HFFc6 (cell line): ENCODE measurements around the gene XRCC5. TPM values are rescaled to one million over a fixed set of nuclear protein-coding genes. Genes with fewer than 3 reads are reported as not detected.

Source experiments
- DNase-seq: peaks from one replicate; pipeline ENCODE4 v3.0.0-alpha.2; 2018
- H3K27ac Mint-ChIP-seq: 2 replicates; pipeline ENCODE4 v1.8.0; 2020; ENCODE audit warnings: mild to moderate bottlenecking, mixed read lengths
- H3K27me3 Mint-ChIP-seq: 2 replicates; pipeline ENCODE4 v1.8.0; 2021; ENCODE audit warnings: mild to moderate bottlenecking, moderate library complexity, mixed read lengths; ENCODE audit not compliant: insufficient read depth
- H3K36me3 Mint-ChIP-seq: 2 replicates; pipeline ENCODE4 v1.8.0; 2021; ENCODE audit warnings: low read depth, mixed read lengths
- H3K4me1 Mint-ChIP-seq: 2 replicates; pipeline ENCODE4 v1.8.0; 2020; ENCODE audit warnings: low read depth, mixed read lengths
- H3K4me3 Mint-ChIP-seq: 2 replicates; pipeline ENCODE4 v1.8.0; 2020; ENCODE audit warnings: mild to moderate bottlenecking, moderate library complexity, mixed read lengths
- H3K9me3 Mint-ChIP-seq: 2 replicates; pipeline ENCODE4 v1.8.0; 2020; ENCODE audit warnings: mild to moderate bottlenecking, mixed read lengths
- CTCF ChIP-seq: fragments of 200-600 bp; sonication (generic); IDR thresholded peaks from 2 replicates; pipeline ENCODE4 v1.5.0; 2021; ENCODE audit warnings: antibody characterized with exemption, mild to moderate bottlenecking
- total RNA-seq, 6 experiments: library from RNA; stranded (reverse); fragmentation: NEBNext Ultra II Directional; extraction: Animal tissue kit (Norgen Biotek cat#: 25700); gene quantifications; 2 replicates in 1 of 6; 3 replicates in 5 of 6; pipeline ENCODE4 v1.2.3, GENCODE V29; 2021

The XRCC5 gene
- total RNA-seq, 6 experiments from 2014 or later = 291 to 372 (median 352) TPM

- Mint-ChIP-seq H3K9me3 (peaks cover 6% of the 10 kb centered on the region; the same call in 1 of the 2 replicates), H3K4me3 (no peak overlapping the region), H3K27ac (no peak overlapping the region; the same call in 1 of the 2 replicates), H3K27me3 (peaks cover 29% of the 10 kb centered on the region), H3K4me1 (peaks cover 11% of the 10 kb centered on the region), H3K36me3 (peaks cover 5% of the 10 kb centered on the region; the same call in 1 of the 2 replicates)
- TF ChIP-seq CTCF = no peak
- DNase-seq = peak; percentile 47
Observed at GRCh38 chr2:216090369-216090786, 18.8 kb upstream of the XRCC5 start.

DNA sequence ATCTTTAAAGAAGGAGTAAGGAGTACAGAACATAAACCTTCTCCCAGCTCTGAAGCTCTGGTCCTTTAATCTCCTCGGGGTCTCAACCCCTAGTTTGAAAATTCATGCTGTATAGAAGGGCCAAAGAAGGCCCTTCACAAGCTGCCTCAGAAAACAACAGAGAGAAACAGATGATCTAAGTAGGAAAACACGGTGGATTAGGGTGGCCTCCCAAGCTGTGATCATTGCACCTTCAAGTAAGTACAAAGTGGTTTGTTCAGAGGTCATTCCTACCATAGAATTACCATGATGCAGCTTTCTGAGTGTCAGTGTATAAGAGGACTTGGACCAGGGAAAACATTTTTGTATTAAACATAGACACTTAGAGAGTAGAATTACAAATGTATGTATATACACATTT is 16.5 kb upstream of the XRCC5 start:
- Mint-ChIP-seq H3K36me3 (peaks cover 5% of the 10 kb centered on the region; the same call in 1 of the 2 replicates), H3K4me1 (peaks cover 11% of the 10 kb centered on the region), H3K4me3 (no peak overlapping the region), H3K9me3 (peaks cover 6% of the 10 kb centered on the region; the same call in 1 of the 2 replicates), H3K27ac (no peak overlapping the region), H3K27me3 (peaks cover 29% of the 10 kb centered on the region)
- DNase-seq = no peak
- no peak for TF ChIP-seq CTCF

- Mint-ChIP-seq H3K27ac (no peak overlapping the region), H3K36me3 (peaks cover 5% of the 10 kb centered on the region; the same call in 1 of the 2 replicates), H3K4me3 (no peak overlapping the region), H3K4me1 (peaks cover 11% of the 10 kb centered on the region), H3K9me3 (peaks cover 6% of the 10 kb centered on the region; the same call in 1 of the 2 replicates), H3K27me3 (peaks cover 31% of the 10 kb centered on the region; the same call in 1 of the 2 replicates)
- DNase-seq = no peak
- no peak for TF ChIP-seq CTCF
Observed at GRCh38 chr2:216094701-216095100, 14.4 kb upstream of the XRCC5 start.

DNA sequence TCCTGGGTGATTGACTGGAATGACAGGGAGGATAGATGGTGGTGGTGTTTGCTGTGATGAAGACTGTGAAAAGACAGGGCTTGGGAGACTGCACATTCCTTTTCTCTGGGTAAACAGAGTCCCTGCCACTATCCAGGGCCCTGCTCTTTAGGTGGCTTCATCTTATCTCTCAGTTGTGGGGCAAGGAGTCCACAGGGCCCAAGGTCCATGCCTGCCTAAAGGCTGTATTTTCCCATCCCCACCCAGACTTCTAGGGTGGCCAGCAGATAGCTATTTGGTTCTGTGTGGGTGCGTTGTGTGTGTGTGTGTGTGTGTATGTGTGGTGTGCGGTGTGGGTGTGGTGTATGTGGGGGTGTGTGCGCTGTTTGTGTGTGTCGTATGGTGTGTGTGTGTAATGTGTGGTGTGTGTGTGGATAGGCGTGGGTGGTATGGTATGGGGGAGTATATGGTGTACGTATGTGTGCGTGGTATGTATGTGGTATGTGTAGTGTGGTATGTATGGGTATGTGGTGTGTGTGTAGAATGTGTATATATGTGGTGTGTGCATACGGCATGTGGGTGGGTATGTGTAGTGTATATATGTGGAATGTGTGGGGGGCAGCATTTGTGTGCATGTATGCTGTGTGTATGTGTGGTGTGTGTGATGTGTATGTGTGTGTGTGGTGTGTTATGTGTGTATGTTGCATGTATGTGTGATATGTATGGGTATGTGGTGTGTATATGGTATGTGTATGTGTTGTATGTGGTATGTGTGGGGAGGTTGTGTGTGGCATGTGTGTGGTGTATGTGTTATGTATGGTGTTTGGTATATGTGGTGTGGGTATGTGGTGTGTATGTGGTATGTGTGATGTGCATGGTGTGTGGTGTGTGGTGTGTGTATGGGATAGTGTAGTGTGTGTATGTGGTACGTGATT is 10.5 kb upstream of the XRCC5 start:
- Mint-ChIP-seq H3K36me3 (no peaks in the 10 kb centered on the region), H3K4me3 (no peak overlapping the region), H3K4me1 (no peaks in the 10 kb centered on the region), H3K27ac (no peak overlapping the region), H3K27me3 (peaks cover 25% of the 10 kb centered on the region), H3K9me3 (no peaks in the 10 kb centered on the region)
- DNase-seq = no peak
- no peak for TF ChIP-seq CTCF

- Mint-ChIP-seq H3K4me1 (no peaks in the 10 kb centered on the region), H3K9me3 (no peaks in the 10 kb centered on the region), H3K27ac (no peak overlapping the region), H3K27me3 (peaks cover 19% of the 10 kb centered on the region), H3K36me3 (no peaks in the 10 kb centered on the region), H3K4me3 (no peak overlapping the region; the same call in 1 of the 2 replicates)
- no peak for TF ChIP-seq CTCF
- no peak for DNase-seq
Observed at GRCh38 chr2:216101109-216101508, 8.0 kb upstream of the XRCC5 start.
